Neural progenitor cell (in vitro differentiated cells): ENCODE measurements around the gene EN2.

Experiments
- CTCF ChIP-seq: fragments of 200-600 bp; sonication (generic); IDR thresholded peaks from 2 replicates; pipeline ENCODE4 v1.5.1; 2017; ENCODE audit warnings: antibody characterized with exemption, mild to moderate bottlenecking
- EZH2 ChIP-seq: fragments of 200-600 bp; sonication (generic); IDR thresholded peaks from 2 replicates; pipeline ENCODE4 v1.6.1; 2017; ENCODE audit warnings: antibody characterized with exemption, mild to moderate bottlenecking, moderate library complexity

- TF ChIP-seq CTCF, result no peak
- TF ChIP-seq EZH2, result no peak
Observed at GRCh38 chr7:155483868-155484325, 26.0 kb downstream of the EN2 start.
